Measurements from ENCODE around the gene RGS6. TPM values are rescaled to one million over a fixed set of nuclear protein-coding genes. Genes with fewer than 3 reads are reported as not detected.

The RGS6 gene
- total and polyA plus RNA-seq, 2 experiments from 2014 or later = not detected

DNA sequence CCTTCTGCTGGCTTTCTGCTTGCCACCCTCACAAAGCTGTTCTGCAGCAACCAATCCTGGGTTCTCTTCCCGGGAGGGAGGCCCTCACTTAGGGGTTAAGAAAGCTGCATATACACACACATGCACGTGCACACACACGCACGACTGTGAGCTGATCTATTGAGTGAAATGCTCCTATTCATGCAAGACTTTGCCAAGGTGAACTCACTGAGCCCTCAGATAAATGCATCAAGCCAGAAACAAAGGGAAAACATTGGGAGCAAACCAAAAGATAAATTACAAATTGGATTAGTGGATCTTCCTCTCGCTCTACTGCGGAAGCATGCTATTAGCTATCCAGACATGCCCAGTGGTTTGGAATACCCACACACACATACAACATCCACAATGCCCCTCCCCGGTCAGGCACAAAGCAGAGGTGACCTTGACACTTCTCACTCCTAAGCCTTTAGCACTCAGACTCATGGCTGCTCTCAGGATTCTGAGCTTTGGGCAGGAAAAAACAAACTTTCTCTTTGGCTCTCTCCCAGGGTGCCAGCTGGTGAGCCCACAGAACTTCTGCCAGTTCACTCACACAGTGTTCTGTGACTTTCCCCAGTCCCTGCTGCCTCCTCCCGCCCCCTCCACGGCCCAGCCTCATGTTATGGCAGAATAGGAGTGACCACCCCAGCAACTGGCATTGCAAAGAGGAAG, 641.6 kb downstream of the RGS6 start:
- no peaks in the 10 kb centered on the region for H3F3A ChIP-seq (ENCODE audit: insufficient read depth)
- H2AFZ ChIP-seq = no peak overlapping the region
- H3K27me3 ChIP-seq (replicated peaks; ENCODE audit: insufficient read depth) = no peaks in the 10 kb centered on the region
- WGBS, 2 experiments (ENCODE audit: low coverage in 1 of 2, low lambda C conversion rate in 2 of 2, missing lambda C conversion rate in 2 of 2) = 50 to 54% methylated on average over 9 of the region's 9 CpGs
- H3K79me2 ChIP-seq (ENCODE audit: insufficient read depth) = no peaks in the 10 kb centered on the region
- H3K4me2 ChIP-seq (ENCODE audit: unreplicated experiment) = no peak overlapping the region
- H3K4me3 ChIP-seq = no peak overlapping the region
- in situ Hi-C loops (cut with MboI) = no loop called here
- no peaks in the 10 kb centered on the region for H4K20me1 ChIP-seq (ENCODE audit: insufficient read depth)
- no peak for DNase-seq
- H3K27ac ChIP-seq = no peak overlapping the region
- H3K9me2 ChIP-seq (ENCODE audit: insufficient read depth) = no peaks in the 10 kb centered on the region
- no peaks in the 10 kb centered on the region for H3K36me3 ChIP-seq (ENCODE audit: low read depth)
- TF ChIP-seq EZH2 (IDR thresholded peaks at IDR 0.05; ENCODE audit: insufficient read depth, poor library complexity, severe bottlenecking) = no peak
- no peak for TF ChIP-seq EZH2phosphoT487 (IDR thresholded peaks at IDR 0.05; ENCODE audit: insufficient read depth, low read depth)
- no peak overlapping the region for H3K9ac ChIP-seq
- H3K9me3 ChIP-seq (ENCODE audit: low read depth) = no peaks in the 10 kb centered on the region
- no peaks in the 10 kb centered on the region for H3K4me1 ChIP-seq (ENCODE audit: insufficient read depth)

DNA sequence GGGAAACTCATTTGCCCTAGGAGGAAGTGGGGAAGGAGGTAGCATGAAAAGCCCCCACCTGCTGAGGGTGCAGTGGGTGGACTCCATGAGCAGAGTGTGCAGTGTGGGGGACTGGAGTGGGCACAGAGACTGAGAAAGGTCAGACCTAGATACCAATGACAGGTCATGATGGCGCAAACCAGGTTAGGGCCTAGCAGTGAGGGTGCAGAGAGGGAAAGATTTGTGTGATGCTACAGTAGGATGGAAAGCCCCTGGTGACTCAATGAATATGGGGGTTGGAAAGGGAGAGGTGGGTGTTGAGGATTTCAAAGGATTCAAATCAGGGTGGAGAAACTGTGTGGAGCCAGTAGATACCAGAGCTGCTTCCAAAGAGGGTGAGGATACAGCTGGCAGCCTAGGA, 642.5 kb downstream of the RGS6 start:
- Histone ChIP-seq H3K36me3 (ENCODE audit: low read depth) (no peaks in the 10 kb centered on the region), H3K79me2 (ENCODE audit: insufficient read depth) (no peaks in the 10 kb centered on the region), H3K9ac (no peak overlapping the region), H3K4me1 (ENCODE audit: insufficient read depth) (no peaks in the 10 kb centered on the region), H3K4me2 (ENCODE audit: unreplicated experiment) (no peak overlapping the region), H3K4me3 (no peak overlapping the region), H3K27me3 (replicated peaks; ENCODE audit: insufficient read depth) (no peaks in the 10 kb centered on the region), H3F3A (ENCODE audit: insufficient read depth) (no peaks in the 10 kb centered on the region), H3K9me3 (ENCODE audit: low read depth) (no peaks in the 10 kb centered on the region), H3K9me2 (ENCODE audit: insufficient read depth) (no peaks in the 10 kb centered on the region), H3K27ac (no peak overlapping the region), H4K20me1 (ENCODE audit: insufficient read depth) (no peaks in the 10 kb centered on the region), H2AFZ (no peak overlapping the region)
- in situ Hi-C loops (cut with MboI) = no loop called here
- no peak for DNase-seq
- no peak for TF ChIP-seq EZH2 (IDR thresholded peaks at IDR 0.05; ENCODE audit: insufficient read depth, poor library complexity, severe bottlenecking)
- TF ChIP-seq EZH2phosphoT487 (IDR thresholded peaks at IDR 0.05; ENCODE audit: insufficient read depth, low read depth) = no peak
- WGBS, 2 experiments (ENCODE audit: low coverage in 1 of 2, low lambda C conversion rate in 2 of 2, missing lambda C conversion rate in 2 of 2) = 86 to 91% methylated on average over 1 of the region's 1 CpG

DNA sequence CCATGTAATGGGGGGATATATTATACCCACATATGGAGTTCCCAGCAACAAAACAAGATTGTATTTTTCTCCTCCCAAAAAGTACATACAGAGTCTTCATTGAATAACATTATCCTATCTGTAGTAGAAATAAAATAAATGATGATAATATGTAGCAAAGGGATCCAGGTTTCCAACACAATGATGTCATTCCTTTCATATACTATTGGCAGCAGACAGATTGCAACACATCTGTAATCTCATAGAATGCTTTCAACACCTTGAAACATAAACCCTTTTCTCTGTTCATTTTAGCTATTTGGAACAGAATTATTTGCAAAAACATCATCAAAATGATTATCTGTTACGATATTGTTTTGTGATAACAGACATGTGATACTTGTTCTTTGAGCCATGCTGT, 644.0 kb downstream of the RGS6 start:
- no peak overlapping the region for H3K9ac ChIP-seq
- H4K20me1 ChIP-seq (ENCODE audit: insufficient read depth) = no peaks in the 10 kb centered on the region
- H3K9me2 ChIP-seq (ENCODE audit: insufficient read depth) = no peaks in the 10 kb centered on the region
- in situ Hi-C loops (cut with MboI) = no loop called here
- H2AFZ ChIP-seq = no peak overlapping the region
- 44 to 63% methylated on average over 1 of the region's 1 CpG for WGBS, 2 experiments (ENCODE audit: low coverage in 1 of 2, low lambda C conversion rate in 2 of 2, missing lambda C conversion rate in 2 of 2)
- DNase-seq = peak; percentile 22
- H3K27ac ChIP-seq = no peak overlapping the region
- H3K36me3 ChIP-seq (ENCODE audit: low read depth) = no peaks in the 10 kb centered on the region
- H3K4me2 ChIP-seq (ENCODE audit: unreplicated experiment) = no peak overlapping the region
- H3F3A ChIP-seq (ENCODE audit: insufficient read depth) = no peaks in the 10 kb centered on the region
- TF ChIP-seq EZH2phosphoT487 (IDR thresholded peaks at IDR 0.05; ENCODE audit: insufficient read depth, low read depth) = no peak
- TF ChIP-seq EZH2 (IDR thresholded peaks at IDR 0.05; ENCODE audit: insufficient read depth, poor library complexity, severe bottlenecking) = no peak
- H3K79me2 ChIP-seq (ENCODE audit: insufficient read depth) = no peaks in the 10 kb centered on the region
- H3K9me3 ChIP-seq (ENCODE audit: low read depth) = no peaks in the 10 kb centered on the region
- H3K27me3 ChIP-seq (replicated peaks; ENCODE audit: insufficient read depth) = no peaks in the 10 kb centered on the region
- no peak overlapping the region for H3K4me3 ChIP-seq
- H3K4me1 ChIP-seq (ENCODE audit: insufficient read depth) = no peaks in the 10 kb centered on the region

DNA sequence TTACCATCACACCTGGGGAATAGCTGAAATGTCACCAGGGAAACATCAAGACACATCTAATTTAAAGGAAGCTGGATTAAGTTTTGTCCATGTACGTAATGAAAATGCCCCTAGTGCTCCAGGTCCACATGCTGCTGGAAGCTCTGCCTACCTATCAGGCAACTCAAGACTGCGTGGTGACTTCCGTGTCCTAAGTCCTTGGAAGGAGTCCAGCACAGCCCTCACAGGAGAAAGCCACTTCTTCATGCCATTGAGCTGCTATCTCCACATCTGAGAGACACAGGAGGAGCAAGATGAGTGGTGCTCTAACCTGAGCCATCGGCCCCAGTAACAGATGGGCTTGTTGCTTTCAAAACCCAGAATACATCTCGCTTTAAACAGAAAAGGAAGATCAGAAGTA, 645.3 kb downstream of the RGS6 start:
- H3K4me1 ChIP-seq (ENCODE audit: insufficient read depth) = no peaks in the 10 kb centered on the region
- no peak for DNase-seq
- TF ChIP-seq EZH2 (IDR thresholded peaks at IDR 0.05; ENCODE audit: insufficient read depth, poor library complexity, severe bottlenecking) (no peak), EZH2phosphoT487 (IDR thresholded peaks at IDR 0.05; ENCODE audit: insufficient read depth, low read depth) (no peak)
- no peaks in the 10 kb centered on the region for H3K9me2 ChIP-seq (ENCODE audit: insufficient read depth)
- H3K27me3 ChIP-seq (replicated peaks; ENCODE audit: insufficient read depth) = no peaks in the 10 kb centered on the region
- H3F3A ChIP-seq (ENCODE audit: insufficient read depth) = no peaks in the 10 kb centered on the region
- WGBS, 2 experiments (ENCODE audit: low coverage in 1 of 2, low lambda C conversion rate in 2 of 2, missing lambda C conversion rate in 2 of 2) = 30 to 35% methylated on average over 5 of the region's 5 CpGs
- no peak overlapping the region for H2AFZ ChIP-seq
- no peak overlapping the region for H3K9ac ChIP-seq
- H3K79me2 ChIP-seq (ENCODE audit: insufficient read depth) = no peaks in the 10 kb centered on the region
- no peak overlapping the region for H3K27ac ChIP-seq
- H4K20me1 ChIP-seq (ENCODE audit: insufficient read depth) = no peaks in the 10 kb centered on the region
- in situ Hi-C loops (cut with MboI) = no loop called here
- H3K36me3 ChIP-seq (ENCODE audit: low read depth) = no peaks in the 10 kb centered on the region
- no peak overlapping the region for H3K4me3 ChIP-seq
- H3K9me3 ChIP-seq (ENCODE audit: low read depth) = no peaks in the 10 kb centered on the region
- H3K4me2 ChIP-seq (ENCODE audit: unreplicated experiment) = no peak overlapping the region
